Ovary (tissue), 3 donors: Measurements from ENCODE around the gene NUDC.

Experiments used
- EP300 ChIP-seq: sonication (generic); formaldehyde crosslinking; IDR thresholded peaks from one replicate; pipeline ENCODE4 v1.6.1; 2017; ENCODE audit warnings: antibody characterized with exemption
- POLR2A ChIP-seq: fragments of 450-650 bp; IDR thresholded peaks from one replicate; pipeline ENCODE4 v1.6.1; 2017; ENCODE audit warnings: antibody characterized with exemption, mild to moderate bottlenecking, moderate library complexity
- TF ChIP-seq, protein P1 (sequence below), 3 donors: fragments of 450-650 bp in 2 of 3; fragments of 200-600 bp in 1 of 3; IDR thresholded peaks; one replicate each; pipeline versions ENCODE4 v1.5.1 to v1.8.0; 2016 to 2022; ENCODE audit warnings: antibody characterized with exemption in 3 of 3, mild to moderate bottlenecking in 1 of 3
- donor health status: DM: no; HTN: no; CAD: no.

DNA sequence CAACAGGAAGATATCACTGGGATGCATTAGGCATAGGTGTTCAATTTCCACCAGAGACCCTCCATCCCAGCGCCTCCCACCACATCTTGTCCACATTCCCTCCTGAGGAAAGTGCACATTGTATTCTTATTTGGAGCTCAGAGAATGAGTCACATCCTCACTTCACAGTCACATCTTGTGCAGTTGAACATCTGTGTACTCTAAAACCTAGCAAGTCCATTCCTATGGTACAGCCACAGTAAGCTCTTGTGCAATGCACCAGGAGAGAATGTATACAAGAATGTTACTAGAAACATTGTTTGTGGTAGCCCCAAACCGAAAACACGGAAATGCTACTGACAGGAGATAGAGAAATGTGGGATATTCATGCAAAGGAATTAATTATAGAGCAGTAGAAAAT is 40.3 kb downstream of the NUDC start:
- TF ChIP-seq, protein P1, sequence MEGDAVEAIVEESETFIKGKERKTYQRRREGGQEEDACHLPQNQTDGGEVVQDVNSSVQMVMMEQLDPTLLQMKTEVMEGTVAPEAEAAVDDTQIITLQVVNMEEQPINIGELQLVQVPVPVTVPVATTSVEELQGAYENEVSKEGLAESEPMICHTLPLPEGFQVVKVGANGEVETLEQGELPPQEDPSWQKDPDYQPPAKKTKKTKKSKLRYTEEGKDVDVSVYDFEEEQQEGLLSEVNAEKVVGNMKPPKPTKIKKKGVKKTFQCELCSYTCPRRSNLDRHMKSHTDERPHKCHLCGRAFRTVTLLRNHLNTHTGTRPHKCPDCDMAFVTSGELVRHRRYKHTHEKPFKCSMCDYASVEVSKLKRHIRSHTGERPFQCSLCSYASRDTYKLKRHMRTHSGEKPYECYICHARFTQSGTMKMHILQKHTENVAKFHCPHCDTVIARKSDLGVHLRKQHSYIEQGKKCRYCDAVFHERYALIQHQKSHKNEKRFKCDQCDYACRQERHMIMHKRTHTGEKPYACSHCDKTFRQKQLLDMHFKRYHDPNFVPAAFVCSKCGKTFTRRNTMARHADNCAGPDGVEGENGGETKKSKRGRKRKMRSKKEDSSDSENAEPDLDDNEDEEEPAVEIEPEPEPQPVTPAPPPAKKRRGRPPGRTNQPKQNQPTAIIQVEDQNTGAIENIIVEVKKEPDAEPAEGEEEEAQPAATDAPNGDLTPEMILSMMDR (IDR thresholded peaks at IDR 0.05) = no peak
- TF ChIP-seq POLR2A (no peak), EP300 (no peak)
